PC-9 (cell line): Measurements from ENCODE around the gene CDAN1. TPM values are rescaled to one million over a fixed set of nuclear protein-coding genes. Genes with fewer than 3 reads are reported as not detected.

ENCODE experiments used
- BruUV-seq: library from RNA; stranded (reverse); fragments of 400-500 nt; replicated peaks from 2 replicates; lab custom pipeline; 2021; lab: Mats Ljungman, UMichigan
- CTCF ChIA-PET: fragments of 300-600 bp; sonication (Branson Sonifier 250); formaldehyde crosslinking; loops from one replicate; lab custom pipeline; 2022; ENCODE audit warnings: antibody characterized with exemption; lab: Charles Lee
- POLR2A ChIA-PET: fragments of 300-600 bp; sonication (Branson Sonifier 250); formaldehyde crosslinking; loops from one replicate; lab custom pipeline; 2022; ENCODE audit warnings: antibody characterized with exemption; ENCODE audit not compliant: unreplicated experiment; lab: Charles Lee
- DNase-seq, 2 experiments: peaks; one replicate each; pipeline versions ENCODE4 v3.0.0 to v3.0.0-alpha.2; 2015 to 2022; ENCODE audit warnings: mixed read lengths in 1 of 2
- H2AFZ ChIP-seq: fragments of 200-600 bp; sonication (generic); 2 replicates; pipeline ENCODE4 v1.8.1; 2017; ENCODE audit warnings: antibody characterized with exemption
- H3F3A ChIP-seq: fragments of 200-600 bp; sonication (generic); 2 replicates; pipeline ENCODE4 v1.8.1; 2017; ENCODE audit warnings: antibody characterized with exemption, mild to moderate bottlenecking, low read depth; ENCODE audit not compliant: insufficient read depth
- H3K27ac ChIP-seq: fragments of 200-600 bp; sonication (generic); 2 replicates; pipeline ENCODE4 v1.6.1; 2016; ENCODE audit warnings: mixed run types
- H3K27me3 ChIP-seq: fragments of 200-600 bp; sonication (generic); 2 replicates; pipeline ENCODE4 v1.6.1; 2016; ENCODE audit warnings: low read depth, mixed run types; ENCODE audit not compliant: insufficient read depth
- H3K36me3 ChIP-seq: fragments of 200-600 bp; sonication (generic); 2 replicates; pipeline ENCODE4 v1.6.1; 2016; ENCODE audit warnings: low read depth, mixed run types
- H3K4me1 ChIP-seq: fragments of 200-600 bp; sonication (generic); replicated peaks from 2 replicates; pipeline ENCODE4 v1.6.1; 2016; ENCODE audit warnings: mixed run types; ENCODE audit not compliant: insufficient read depth
- H3K4me2 ChIP-seq: fragments of 200-600 bp; sonication (generic); 2 replicates; pipeline ENCODE4 v1.6.1; 2017; ENCODE audit warnings: mixed run types
- H3K4me3 ChIP-seq: fragments of 200-600 bp; sonication (generic); 2 replicates; pipeline ENCODE4 v1.6.1; 2016; ENCODE audit warnings: mixed run types
- H3K79me2 ChIP-seq: fragments of 200-600 bp; sonication (generic); 2 replicates; pipeline ENCODE4 v1.6.1; 2017; ENCODE audit warnings: low read depth, mixed run types
- H3K9me2 ChIP-seq: fragments of 200-600 bp; sonication (generic); 2 replicates; pipeline ENCODE4 v1.8.1; 2017; ENCODE audit warnings: mild to moderate bottlenecking; ENCODE audit not compliant: insufficient read depth
- H3K9me3 ChIP-seq: fragments of 200-600 bp; sonication (generic); 2 replicates; pipeline ENCODE4 v1.8.1; 2016; ENCODE audit warnings: low read depth; ENCODE audit not compliant: insufficient read depth
- H4K20me1 ChIP-seq: fragments of 200-600 bp; sonication (generic); 2 replicates; pipeline ENCODE4 v1.8.1; 2017; ENCODE audit not compliant: insufficient read depth
- EZH2 ChIP-seq: fragments of 200-600 bp; sonication (generic); IDR thresholded peaks from 2 replicates; pipeline ENCODE4 v1.8.0; 2017; ENCODE audit warnings: antibody characterized with exemption, low read depth
- intact Hi-C: fragments of 100-400 bp; cut with micrococcal nuclease; formaldehyde crosslinking; loops from one replicate; pipeline ENCODE4 v1.10.0; 2022; ENCODE audit not compliant: unreplicated experiment
- total RNA-seq: library from RNA; stranded (reverse); gene quantifications from 2 replicates; pipeline ENCODE4 v1.2.3, GENCODE V29; 2021
- TF ChIP-seq, protein P1 (sequence below): fragments of 200-600 bp; sonication (generic); conservative IDR thresholded peaks from 2 replicates; pipeline ENCODE4 v1.6.1; 2017; ENCODE audit warnings: mixed run types, antibody characterized with exemption, mild to moderate bottlenecking, moderate library complexity

CDAN1 gene
- total RNA-seq, 1 experiment from 2014 or later: 23.4 TPM

- Histone ChIP-seq H3F3A (no peaks in the 10 kb centered on the region), H3K27me3 (no peaks in the 10 kb centered on the region), H3K36me3 (no peaks in the 10 kb centered on the region), H3K9me3 (no peaks in the 10 kb centered on the region), H2AFZ (0 out of 2 replicates have a peak overlapping the region, but pooled peaks have one; percentile 16), H4K20me1 (no peaks in the 10 kb centered on the region), H3K27ac (no peak overlapping the region), H3K9me2 (no peaks in the 10 kb centered on the region), H3K4me2 (no peak overlapping the region), H3K79me2 (no peaks in the 10 kb centered on the region), H3K4me3 (no peak overlapping the region), H3K4me1 (no peaks in the 10 kb centered on the region)
- intact Hi-C loops: no loop called here
- BruUV-seq: no TSS peak
- ChIA-PET CTCF (no interaction called here), POLR2A (no interaction called here)
- no peak for DNase-seq
- TF ChIP-seq EZH2: no peak
- TF ChIP-seq, protein P1, sequence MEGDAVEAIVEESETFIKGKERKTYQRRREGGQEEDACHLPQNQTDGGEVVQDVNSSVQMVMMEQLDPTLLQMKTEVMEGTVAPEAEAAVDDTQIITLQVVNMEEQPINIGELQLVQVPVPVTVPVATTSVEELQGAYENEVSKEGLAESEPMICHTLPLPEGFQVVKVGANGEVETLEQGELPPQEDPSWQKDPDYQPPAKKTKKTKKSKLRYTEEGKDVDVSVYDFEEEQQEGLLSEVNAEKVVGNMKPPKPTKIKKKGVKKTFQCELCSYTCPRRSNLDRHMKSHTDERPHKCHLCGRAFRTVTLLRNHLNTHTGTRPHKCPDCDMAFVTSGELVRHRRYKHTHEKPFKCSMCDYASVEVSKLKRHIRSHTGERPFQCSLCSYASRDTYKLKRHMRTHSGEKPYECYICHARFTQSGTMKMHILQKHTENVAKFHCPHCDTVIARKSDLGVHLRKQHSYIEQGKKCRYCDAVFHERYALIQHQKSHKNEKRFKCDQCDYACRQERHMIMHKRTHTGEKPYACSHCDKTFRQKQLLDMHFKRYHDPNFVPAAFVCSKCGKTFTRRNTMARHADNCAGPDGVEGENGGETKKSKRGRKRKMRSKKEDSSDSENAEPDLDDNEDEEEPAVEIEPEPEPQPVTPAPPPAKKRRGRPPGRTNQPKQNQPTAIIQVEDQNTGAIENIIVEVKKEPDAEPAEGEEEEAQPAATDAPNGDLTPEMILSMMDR: no peak
Observed at GRCh38 chr15:42696626-42697025, 40.3 kb downstream of the CDAN1 start.

- no peak overlapping the region for H3K27ac ChIP-seq
- H3K4me1 ChIP-seq: no peaks in the 10 kb centered on the region
- no peak overlapping the region for H3K4me2 ChIP-seq
- no peak overlapping the region for H2AFZ ChIP-seq
- no peaks in the 10 kb centered on the region for H3K36me3 ChIP-seq
- TF ChIP-seq, protein P1: no peak
- TF ChIP-seq EZH2: no peak
- H3K79me2 ChIP-seq: no peaks in the 10 kb centered on the region
- CTCF ChIA-PET: no interaction called here
- BruUV-seq: no TSS peak
- H3F3A ChIP-seq: no peaks in the 10 kb centered on the region
- intact Hi-C loops: no loop called here
- DNase-seq: no peak
- no peaks in the 10 kb centered on the region for H3K27me3 ChIP-seq
- POLR2A ChIA-PET: no interaction called here
- H3K9me3 ChIP-seq: no peaks in the 10 kb centered on the region
- H4K20me1 ChIP-seq: no peaks in the 10 kb centered on the region
- no peak overlapping the region for H3K4me3 ChIP-seq
- H3K9me2 ChIP-seq: no peaks in the 10 kb centered on the region
Observed at GRCh38 chr15:42695527-42696071, 41.3 kb downstream of the CDAN1 start.

GRCh38 chr15:42694398-42694797 is 42.5 kb downstream of the CDAN1 start:
- no peaks in the 10 kb centered on the region for H3K9me3 ChIP-seq
- H3K27me3 ChIP-seq: no peaks in the 10 kb centered on the region
- no TSS peak for BruUV-seq
- ChIA-PET CTCF (interaction anchor here (0.5 kb wide), 1 partner anchor 696 kb away, joined by 4 read pairs; no protein-coding TSS in a partner anchor), POLR2A (interaction anchor here (0.5 kb wide), 1 partner anchor 119 kb away, joined by 4 read pairs; the partner anchor contains the start of gene STARD9)
- no peaks in the 10 kb centered on the region for H3K79me2 ChIP-seq
- H3K4me1 ChIP-seq: no peaks in the 10 kb centered on the region
- no peaks in the 10 kb centered on the region for H3F3A ChIP-seq
- H3K9me2 ChIP-seq: no peaks in the 10 kb centered on the region
- intact Hi-C loops: no loop called here
- H3K27ac ChIP-seq: no peak overlapping the region
- H2AFZ ChIP-seq: no peak overlapping the region
- H4K20me1 ChIP-seq: no peaks in the 10 kb centered on the region
- no peak for TF ChIP-seq EZH2
- TF ChIP-seq, protein P1: no peak
- no peak overlapping the region for H3K4me3 ChIP-seq
- DNase-seq: no peak
- no peaks in the 10 kb centered on the region for H3K36me3 ChIP-seq
- no peak overlapping the region for H3K4me2 ChIP-seq
